ENCODE data around the gene DAGLA. TPM values are rescaled to one million over a fixed set of nuclear protein-coding genes. Genes with fewer than 3 reads are reported as not detected.

DAGLA gene
- total and polyA plus RNA-seq, 2 of the 13 experiments (the other 11 are each of a cell fraction or from before 2014, with no cell fraction given), result 2.6 to 3.9 TPM

DNA sequence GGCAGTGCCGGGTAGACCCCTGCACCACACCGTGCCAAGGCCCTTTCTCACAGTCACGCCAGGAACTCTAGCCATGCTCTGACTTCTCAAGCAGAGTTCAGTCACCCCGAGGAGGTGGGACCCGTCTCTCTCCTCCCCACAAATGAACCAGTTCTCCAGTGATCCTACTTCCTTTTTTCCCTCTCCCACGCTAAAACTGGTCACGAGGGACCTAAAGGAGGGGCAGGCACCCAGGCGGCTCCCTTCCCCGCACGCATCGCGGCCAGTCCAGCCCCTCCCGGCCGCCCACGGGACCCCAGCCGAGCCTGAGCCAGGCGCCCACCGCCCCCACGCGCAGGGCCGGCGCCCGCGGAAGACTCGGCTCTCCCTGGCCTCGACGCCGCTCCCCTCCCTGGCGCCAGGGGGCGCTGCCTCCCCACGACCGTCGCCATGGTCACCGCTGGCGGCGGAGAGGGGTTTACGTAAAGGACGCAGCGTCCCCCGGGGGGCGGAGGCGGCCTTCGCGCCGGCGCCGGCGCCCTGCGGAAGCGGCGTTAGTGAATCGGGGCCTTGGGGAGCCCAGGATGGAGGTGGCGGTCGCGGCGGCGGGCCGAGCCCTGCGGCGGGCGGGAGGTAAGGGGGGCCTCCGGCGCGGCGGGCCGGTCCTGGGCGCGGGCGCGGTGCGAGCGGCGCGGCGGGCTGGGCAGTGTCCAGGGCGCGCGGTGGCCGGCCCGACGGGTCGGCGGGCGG is at the start of gene DAGLA (continued):
- TF ChIP-seq, protein P1, sequence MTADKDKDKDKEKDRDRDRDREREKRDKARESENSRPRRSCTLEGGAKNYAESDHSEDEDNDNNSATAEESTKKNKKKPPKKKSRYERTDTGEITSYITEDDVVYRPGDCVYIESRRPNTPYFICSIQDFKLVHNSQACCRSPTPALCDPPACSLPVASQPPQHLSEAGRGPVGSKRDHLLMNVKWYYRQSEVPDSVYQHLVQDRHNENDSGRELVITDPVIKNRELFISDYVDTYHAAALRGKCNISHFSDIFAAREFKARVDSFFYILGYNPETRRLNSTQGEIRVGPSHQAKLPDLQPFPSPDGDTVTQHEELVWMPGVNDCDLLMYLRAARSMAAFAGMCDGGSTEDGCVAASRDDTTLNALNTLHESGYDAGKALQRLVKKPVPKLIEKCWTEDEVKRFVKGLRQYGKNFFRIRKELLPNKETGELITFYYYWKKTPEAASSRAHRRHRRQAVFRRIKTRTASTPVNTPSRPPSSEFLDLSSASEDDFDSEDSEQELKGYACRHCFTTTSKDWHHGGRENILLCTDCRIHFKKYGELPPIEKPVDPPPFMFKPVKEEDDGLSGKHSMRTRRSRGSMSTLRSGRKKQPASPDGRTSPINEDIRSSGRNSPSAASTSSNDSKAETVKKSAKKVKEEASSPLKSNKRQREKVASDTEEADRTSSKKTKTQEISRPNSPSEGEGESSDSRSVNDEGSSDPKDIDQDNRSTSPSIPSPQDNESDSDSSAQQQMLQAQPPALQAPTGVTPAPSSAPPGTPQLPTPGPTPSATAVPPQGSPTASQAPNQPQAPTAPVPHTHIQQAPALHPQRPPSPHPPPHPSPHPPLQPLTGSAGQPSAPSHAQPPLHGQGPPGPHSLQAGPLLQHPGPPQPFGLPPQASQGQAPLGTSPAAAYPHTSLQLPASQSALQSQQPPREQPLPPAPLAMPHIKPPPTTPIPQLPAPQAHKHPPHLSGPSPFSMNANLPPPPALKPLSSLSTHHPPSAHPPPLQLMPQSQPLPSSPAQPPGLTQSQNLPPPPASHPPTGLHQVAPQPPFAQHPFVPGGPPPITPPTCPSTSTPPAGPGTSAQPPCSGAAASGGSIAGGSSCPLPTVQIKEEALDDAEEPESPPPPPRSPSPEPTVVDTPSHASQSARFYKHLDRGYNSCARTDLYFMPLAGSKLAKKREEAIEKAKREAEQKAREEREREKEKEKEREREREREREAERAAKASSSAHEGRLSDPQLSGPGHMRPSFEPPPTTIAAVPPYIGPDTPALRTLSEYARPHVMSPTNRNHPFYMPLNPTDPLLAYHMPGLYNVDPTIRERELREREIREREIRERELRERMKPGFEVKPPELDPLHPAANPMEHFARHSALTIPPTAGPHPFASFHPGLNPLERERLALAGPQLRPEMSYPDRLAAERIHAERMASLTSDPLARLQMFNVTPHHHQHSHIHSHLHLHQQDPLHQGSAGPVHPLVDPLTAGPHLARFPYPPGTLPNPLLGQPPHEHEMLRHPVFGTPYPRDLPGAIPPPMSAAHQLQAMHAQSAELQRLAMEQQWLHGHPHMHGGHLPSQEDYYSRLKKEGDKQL (CRISPR knock-in tag; IDR thresholded peaks at IDR 0.05; ENCODE audit: low read depth), result 0 out of 2 replicates have a peak, but pooled peaks have one; percentile 16
- TF ChIP-seq PAX8 (CRISPR knock-in tag; IDR thresholded peaks at IDR 0.05; ENCODE audit: borderline replicate concordance), result no peak
- TF ChIP-seq ZNF224 (CRISPR knock-in tag; IDR thresholded peaks at IDR 0.05), result no peak
- no peak for TF ChIP-seq RCOR2 (CRISPR knock-in tag; IDR thresholded peaks at IDR 0.05)
- TF ChIP-seq, protein P2, sequence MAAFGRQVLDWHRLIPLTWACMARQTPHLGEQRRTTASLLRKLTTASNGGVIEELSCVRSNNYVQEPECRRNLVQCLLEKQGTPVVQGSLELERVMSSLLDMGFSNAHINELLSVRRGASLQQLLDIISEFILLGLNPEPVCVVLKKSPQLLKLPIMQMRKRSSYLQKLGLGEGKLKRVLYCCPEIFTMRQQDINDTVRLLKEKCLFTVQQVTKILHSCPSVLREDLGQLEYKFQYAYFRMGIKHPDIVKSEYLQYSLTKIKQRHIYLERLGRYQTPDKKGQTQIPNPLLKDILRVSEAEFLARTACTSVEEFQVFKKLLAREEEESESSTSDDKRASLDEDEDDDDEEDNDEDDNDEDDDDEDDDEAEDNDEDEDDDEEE (CRISPR knock-in tag; IDR thresholded peaks at IDR 0.05), result no peak
- TF ChIP-seq JDP2 (CRISPR knock-in tag; IDR thresholded peaks at IDR 0.05; ENCODE audit: borderline replicate concordance), result no peak
- TF ChIP-seq IRX3 (CRISPR knock-in tag; IDR thresholded peaks at IDR 0.05; ENCODE audit: borderline replicate concordance, low read depth), result no peak
- TF ChIP-seq ZNF484 (CRISPR knock-in tag; IDR thresholded peaks at IDR 0.05; ENCODE audit: borderline replicate concordance, low read depth), result no peak
- no peak for TF ChIP-seq ZNF563 (CRISPR knock-in tag; IDR thresholded peaks at IDR 0.05)
- TF ChIP-seq TOE1 (CRISPR knock-in tag; IDR thresholded peaks at IDR 0.05), result no peak
- TF ChIP-seq SALL1 (CRISPR knock-in tag; IDR thresholded peaks at IDR 0.05), result peak; percentile 62
- TF ChIP-seq ZNF160 (CRISPR knock-in tag; IDR thresholded peaks at IDR 0.05), result 0 out of 2 replicates have a peak, but pooled peaks have one; percentile 19
- peak; percentile 93 for TF ChIP-seq RFX1 (IDR thresholded peaks at IDR 0.05)
- TF ChIP-seq PTBP1 (IDR thresholded peaks at IDR 0.05; ENCODE audit: low read depth, low read length, poor library complexity, severe bottlenecking), result no peak
- no peak for TF ChIP-seq FOXJ3 (CRISPR knock-in tag; IDR thresholded peaks at IDR 0.05; ENCODE audit: borderline replicate concordance)
- TF ChIP-seq CEBPG (CRISPR knock-in tag; IDR thresholded peaks at IDR 0.05), result no peak
- TF ChIP-seq FOXA1 (IDR thresholded peaks at IDR 0.05), result no peak
- TF ChIP-seq FOXA1 (CRISPR knock-in tag; IDR thresholded peaks at IDR 0.05), result no peak
- TF ChIP-seq, protein P3, sequence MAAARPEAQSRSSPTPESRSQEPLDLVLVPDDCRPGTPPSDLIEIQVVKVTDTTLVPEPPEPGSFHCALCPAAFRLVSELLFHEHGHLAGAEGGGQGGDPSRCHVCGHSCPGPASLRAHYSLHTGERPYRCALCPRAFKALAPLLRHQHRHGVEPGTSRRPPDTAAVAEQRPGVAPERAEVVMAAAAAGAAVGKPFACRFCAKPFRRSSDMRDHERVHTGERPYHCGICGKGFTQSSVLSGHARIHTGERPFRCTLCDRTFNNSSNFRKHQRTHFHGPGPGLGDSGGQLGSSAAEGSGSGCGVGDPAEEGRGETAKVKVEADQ (CRISPR knock-in tag; IDR thresholded peaks at IDR 0.05; ENCODE audit: borderline replicate concordance), result no peak
- TF ChIP-seq, protein P4, sequence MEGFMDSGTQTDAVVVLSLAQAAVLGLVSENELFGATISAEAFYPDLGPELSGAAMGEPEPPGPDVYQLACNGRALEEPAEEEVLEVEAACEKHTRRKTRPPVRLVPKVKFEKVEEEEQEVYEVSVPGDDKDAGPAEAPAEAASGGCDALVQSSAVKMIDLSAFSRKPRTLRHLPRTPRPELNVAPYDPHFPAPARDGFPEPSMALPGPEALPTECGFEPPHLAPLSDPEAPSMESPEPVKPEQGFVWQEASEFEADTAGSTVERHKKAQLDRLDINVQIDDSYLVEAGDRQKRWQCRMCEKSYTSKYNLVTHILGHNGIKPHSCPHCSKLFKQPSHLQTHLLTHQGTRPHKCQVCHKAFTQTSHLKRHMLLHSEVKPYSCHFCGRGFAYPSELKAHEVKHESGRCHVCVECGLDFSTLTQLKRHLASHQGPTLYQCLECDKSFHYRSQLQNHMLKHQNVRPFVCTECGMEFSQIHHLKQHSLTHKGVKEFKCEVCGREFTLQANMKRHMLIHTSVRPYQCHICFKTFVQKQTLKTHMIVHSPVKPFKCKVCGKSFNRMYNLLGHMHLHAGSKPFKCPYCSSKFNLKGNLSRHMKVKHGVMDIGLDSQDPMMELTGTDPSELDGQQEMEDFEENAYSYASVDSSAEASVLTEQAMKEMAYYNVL (CRISPR knock-in tag; IDR thresholded peaks at IDR 0.05; ENCODE audit: borderline replicate concordance), result no peak
- TF ChIP-seq HOXA9 (CRISPR knock-in tag; IDR thresholded peaks at IDR 0.05; ENCODE audit: borderline replicate concordance), result no peak
- TF ChIP-seq ZBTB1 (CRISPR knock-in tag; IDR thresholded peaks at IDR 0.05; ENCODE audit: borderline replicate concordance), result no peak
